Tibial artery (tissue), 4 donors: ENCODE results near the gene ABHD17C.

ENCODE experiments used
- DNase-seq, 2 donors: peaks; one replicate each; pipeline ENCODE4 v3.0.0-alpha.2; 2019
- H3K27ac ChIP-seq, 2 donors: fragments of 200-600 bp; sonication (generic) in 1 of 2; 1 replicate in 1 of 2; 2 replicates in 1 of 2; pipeline ENCODE4 v1.5.1; 2018 to 2019; ENCODE audit warnings: mild to moderate bottlenecking in 1 of 2
- H3K27me3 ChIP-seq, 2 donors: fragments of 200-600 bp; sonication (generic) in 1 of 2; one replicate each; pipeline versions ENCODE4 v1.5.1 to v1.6.0; 2016 to 2019
- H3K36me3 ChIP-seq, 3 donors: fragments of 200-600 bp; sonication (generic) in 2 of 3; one replicate each; pipeline ENCODE4 v1.5.1; 2016 to 2019; ENCODE audit warnings: mild to moderate bottlenecking in 2 of 3
- H3K4me1 ChIP-seq, 4 donors: fragments of 200-600 bp; sonication (generic) in 2 of 4; 1 replicate in 3 of 4; 2 replicates in 1 of 4; pipeline ENCODE4 v1.5.1; 2016 to 2019
- H3K4me3 ChIP-seq, 2 donors: fragments of 200-600 bp; sonication (generic) in 1 of 2; 1 replicate in 1 of 2; 2 replicates in 1 of 2; pipeline ENCODE4 v1.5.1; 2018 to 2019; ENCODE audit warnings: mild to moderate bottlenecking in 2 of 2
- H3K9me3 ChIP-seq, 3 donors: fragments of 200-600 bp; sonication (generic) in 1 of 3; one replicate each; pipeline ENCODE4 v1.5.1; 2016 to 2019
- CTCF ChIP-seq, 2 experiments: fragments of 200-600 bp in 1 of 2; fragments of 450-650 bp in 1 of 2; IDR thresholded peaks; one replicate each; pipeline ENCODE4 v1.5.1; 2017 to 2019; ENCODE audit warnings: antibody characterized with exemption in 2 of 2, mild to moderate bottlenecking in 1 of 2, moderate library complexity in 1 of 2
- intact Hi-C: fragments of 100-400 bp; cut with DNase I; formaldehyde crosslinking; loops from one replicate; pipeline ENCODE4 v1.15.0; 2023; ENCODE audit warnings: low total_unique reads

ABHD17C gene

GRCh38 chr15:80698676-80699075 is 3.6 kb downstream of the ABHD17C start:
- Histone ChIP-seq H3K27me3 (no peaks in the 10 kb centered on the region), H3K9me3 (no peaks in the 10 kb centered on the region), H3K36me3 (no peaks in the 10 kb centered on the region), H3K4me1 (peaks cover 0 to 44% (median 23%) of the 10 kb centered on the region in 4 donors), H3K4me3 (no peak overlapping the region), H3K27ac (no peak overlapping the region)
- intact Hi-C loops, result loop anchor here (5.0 kb wide), 1 partner anchor 79 kb away; the partner anchor contains the start of gene CEMIP
- no peak for TF ChIP-seq CTCF (IDR thresholded peaks at IDR 0.05)
- DNase-seq, result no peak

- Histone ChIP-seq H3K4me3 (no peak overlapping the region), H3K27me3 (no peaks in the 10 kb centered on the region), H3K27ac (no peak overlapping the region), H3K4me1 (peaks cover 0 to 49% (median 21%) of the 10 kb centered on the region in 4 donors), H3K36me3 (no peaks in the 10 kb centered on the region), H3K9me3 (no peaks in the 10 kb centered on the region)
- intact Hi-C loops, result loop anchor here (5.0 kb wide), 1 partner anchor 77 kb away; the partner anchor contains the start of gene CEMIP
- TF ChIP-seq CTCF (IDR thresholded peaks at IDR 0.05), result no peak
- no peak for DNase-seq
Observed at GRCh38 chr15:80699981-80700380, 4.9 kb downstream of the ABHD17C start.

GRCh38 chr15:80701676-80702311 is 6.7 kb downstream of the ABHD17C start:
- H3K36me3 ChIP-seq, result no peaks in the 10 kb centered on the region
- H3K4me1 ChIP-seq, result peaks cover 0 to 44% (median 16%) of the 10 kb centered on the region in 4 donors
- no peaks in the 10 kb centered on the region for H3K9me3 ChIP-seq
- intact Hi-C loops, result no loop called here
- no peak overlapping the region for H3K4me3 ChIP-seq
- no peak for DNase-seq
- no peaks in the 10 kb centered on the region for H3K27me3 ChIP-seq
- TF ChIP-seq CTCF (IDR thresholded peaks at IDR 0.05), result no peak
- peak overlapping the region; percentile 61 to 67 for H3K27ac ChIP-seq

GRCh38 chr15:80703081-80703480 is 8.0 kb downstream of the ABHD17C start:
- no peaks in the 10 kb centered on the region for H3K27me3 ChIP-seq
- H3K4me3 ChIP-seq, result no peak overlapping the region
- H3K4me1 ChIP-seq, result peaks cover 0 to 36% (median 9%) of the 10 kb centered on the region in 4 donors
- no peaks in the 10 kb centered on the region for H3K9me3 ChIP-seq
- H3K27ac ChIP-seq, result peak overlapping the region; percentile 61 to 67
- intact Hi-C loops, result no loop called here
- H3K36me3 ChIP-seq, result no peaks in the 10 kb centered on the region
- TF ChIP-seq CTCF (IDR thresholded peaks at IDR 0.05), result no peak
- no peak for DNase-seq

GRCh38 chr15:80703965-80704364 is 8.9 kb downstream of the ABHD17C start:
- intact Hi-C loops, result no loop called here
- no peak for DNase-seq
- no peaks in the 10 kb centered on the region for H3K27me3 ChIP-seq

More at GRCh38 chr15:80703965-80704364, 8.9 kb downstream of the ABHD17C start:
- Histone ChIP-seq H3K36me3 (no peaks in the 10 kb centered on the region), H3K4me3 (no peak overlapping the region), H3K9me3 (no peaks in the 10 kb centered on the region), H3K4me1 (peaks cover 0 to 36% (median 9%) of the 10 kb centered on the region in 4 donors), H3K27ac (peak overlapping the region in 1 of 2 donors; percentile 67)
- no peak for TF ChIP-seq CTCF (IDR thresholded peaks at IDR 0.05)
